Measurements from ENCODE around the gene LDLRAP1.

The LDLRAP1 gene

GRCh38 chr1:25527226-25527846 is 16.1 kb upstream of the LDLRAP1 start:
- no peak overlapping the region for H3K27ac ChIP-seq
- no peaks in the 10 kb centered on the region for H3K9me3 ChIP-seq
- H3K4me3 ChIP-seq: no peak overlapping the region
- TF ChIP-seq CTCF (IDR thresholded peaks at IDR 0.05): no peak
- no peaks in the 10 kb centered on the region for H3K4me1 ChIP-seq
- peaks cover 0 to 8% of the 10 kb centered on the region in 2 donors for H3K27me3 ChIP-seq
- no peaks in the 10 kb centered on the region for H3K36me3 ChIP-seq
- no peak for DNase-seq
- intact Hi-C loops (cut with DNase I; ENCODE audit: low total_unique reads): no loop called here

- no peak overlapping the region for H3K4me3 ChIP-seq
- peaks cover 0 to 8% of the 10 kb centered on the region in 2 donors for H3K27me3 ChIP-seq
- H3K4me1 ChIP-seq: no peaks in the 10 kb centered on the region
- no peak for TF ChIP-seq CTCF (IDR thresholded peaks at IDR 0.05)
- intact Hi-C loops (cut with DNase I; ENCODE audit: low total_unique reads): no loop called here
- H3K9me3 ChIP-seq: no peaks in the 10 kb centered on the region
- no peak for DNase-seq
- H3K36me3 ChIP-seq: no peaks in the 10 kb centered on the region
- no peak overlapping the region for H3K27ac ChIP-seq
Observed at GRCh38 chr1:25527946-25528595, 15.3 kb upstream of the LDLRAP1 start.

GRCh38 chr1:25528881-25529517 is 14.4 kb upstream of the LDLRAP1 start:
- Histone ChIP-seq H3K4me1 (no peaks in the 10 kb centered on the region), H3K27me3 (peaks cover 0 to 8% of the 10 kb centered on the region in 2 donors), H3K36me3 (no peaks in the 10 kb centered on the region), H3K9me3 (no peaks in the 10 kb centered on the region), H3K4me3 (no peak overlapping the region), H3K27ac (no peak overlapping the region)
- no peak for DNase-seq
- intact Hi-C loops (cut with DNase I; ENCODE audit: low total_unique reads): no loop called here
- TF ChIP-seq CTCF (IDR thresholded peaks at IDR 0.05): no peak

GRCh38 chr1:25529518-25530185 is 13.8 kb upstream of the LDLRAP1 start:
- Histone ChIP-seq H3K27ac (no peak overlapping the region), H3K9me3 (no peaks in the 10 kb centered on the region), H3K4me1 (no peaks in the 10 kb centered on the region), H3K36me3 (no peaks in the 10 kb centered on the region), H3K4me3 (no peak overlapping the region), H3K27me3 (peaks cover 0 to 8% of the 10 kb centered on the region in 2 donors)
- intact Hi-C loops (cut with DNase I; ENCODE audit: low total_unique reads): no loop called here
- TF ChIP-seq CTCF (IDR thresholded peaks at IDR 0.05): no peak
- DNase-seq: no peak

GRCh38 chr1:25530186-25531081 is 13.0 kb upstream of the LDLRAP1 start:
- no peak overlapping the region for H3K4me3 ChIP-seq
- no peaks in the 10 kb centered on the region for H3K4me1 ChIP-seq
- H3K27me3 ChIP-seq: peaks cover 0 to 8% of the 10 kb centered on the region in 2 donors
- no peaks in the 10 kb centered on the region for H3K36me3 ChIP-seq
- no peak overlapping the region for H3K27ac ChIP-seq
- no peaks in the 10 kb centered on the region for H3K9me3 ChIP-seq
- intact Hi-C loops (cut with DNase I; ENCODE audit: low total_unique reads): no loop called here
- DNase-seq: no peak
- TF ChIP-seq CTCF (IDR thresholded peaks at IDR 0.05): no peak
